Cardiac muscle cell (in vitro differentiated cells and primary cell): ENCODE measurements around the gene CBFA2T3. TPM values are rescaled to one million over a fixed set of nuclear protein-coding genes. Genes with fewer than 3 reads are reported as not detected.

Experiments
- DNase-seq, 2 donors: peaks; one replicate each; pipeline versions ENCODE4 v3.0.0 to v3.0.0-alpha.2; 2010 to 2017; ENCODE audit warnings: low read depth in 1 of 2, low spot score in 1 of 2
- H3K27ac ChIP-seq: fragments of 200-600 bp; sonication (generic); 2 replicates; pipeline ENCODE4 v1.5.1; 2016
- H3K27me3 ChIP-seq: fragments of 200-600 bp; sonication (generic); 2 replicates; pipeline ENCODE4 v1.6.0; 2016; ENCODE audit warnings: control low read depth
- H3K36me3 ChIP-seq: fragments of 200-600 bp; sonication (generic); 2 replicates; pipeline ENCODE4 v1.5.1; 2016; ENCODE audit warnings: control low read depth
- H3K4me1 ChIP-seq: fragments of 200-600 bp; sonication (generic); 2 replicates; pipeline ENCODE4 v1.8.1; 2017; ENCODE audit warnings: low read depth, mild to moderate bottlenecking, mixed run types
- H3K4me3 ChIP-seq: fragments of 200-600 bp; sonication (generic); 2 replicates; pipeline ENCODE4 v1.5.1; 2016; ENCODE audit warnings: mild to moderate bottlenecking
- H3K9me3 ChIP-seq: fragments of 200-600 bp; sonication (generic); 2 replicates; pipeline ENCODE4 v1.5.1; 2017; ENCODE audit warnings: low read depth, mild to moderate bottlenecking, control low read depth
- polyA plus RNA-seq: library from polyadenylated mRNA; unstranded; fragments of >200 nt; fragmentation: Nextera tagmentation; extraction: Ambion mirVana; gene quantifications from 2 replicates; pipeline ENCODE4 v1.2.1, GENCODE V29; 2016
- total RNA-seq: library from RNA; depleted of rRNA; stranded (reverse); fragments of >200 nt; gene quantifications from 2 replicates; pipeline ENCODE4 v1.2.3, GENCODE V29; 2016
- TF ChIP-seq, protein P1 (sequence below): IDR thresholded peaks from 2 replicates; pipeline ENCODE4 v1.5.1; 2012; ENCODE audit warnings: low read depth, mild to moderate bottlenecking, low read length

The CBFA2T3 gene
- total and polyA plus RNA-seq, 2 experiments from 2014 or later: 0.69 to 1.5 TPM

- Histone ChIP-seq H3K27me3 (no peaks in the 10 kb centered on the region), H3K9me3 (no peaks in the 10 kb centered on the region), H3K4me3 (no peak overlapping the region), H3K4me1 (peaks cover 6% of the 10 kb centered on the region), H3K27ac (no peak overlapping the region), H3K36me3 (no peaks in the 10 kb centered on the region)
- TF ChIP-seq, protein P1, sequence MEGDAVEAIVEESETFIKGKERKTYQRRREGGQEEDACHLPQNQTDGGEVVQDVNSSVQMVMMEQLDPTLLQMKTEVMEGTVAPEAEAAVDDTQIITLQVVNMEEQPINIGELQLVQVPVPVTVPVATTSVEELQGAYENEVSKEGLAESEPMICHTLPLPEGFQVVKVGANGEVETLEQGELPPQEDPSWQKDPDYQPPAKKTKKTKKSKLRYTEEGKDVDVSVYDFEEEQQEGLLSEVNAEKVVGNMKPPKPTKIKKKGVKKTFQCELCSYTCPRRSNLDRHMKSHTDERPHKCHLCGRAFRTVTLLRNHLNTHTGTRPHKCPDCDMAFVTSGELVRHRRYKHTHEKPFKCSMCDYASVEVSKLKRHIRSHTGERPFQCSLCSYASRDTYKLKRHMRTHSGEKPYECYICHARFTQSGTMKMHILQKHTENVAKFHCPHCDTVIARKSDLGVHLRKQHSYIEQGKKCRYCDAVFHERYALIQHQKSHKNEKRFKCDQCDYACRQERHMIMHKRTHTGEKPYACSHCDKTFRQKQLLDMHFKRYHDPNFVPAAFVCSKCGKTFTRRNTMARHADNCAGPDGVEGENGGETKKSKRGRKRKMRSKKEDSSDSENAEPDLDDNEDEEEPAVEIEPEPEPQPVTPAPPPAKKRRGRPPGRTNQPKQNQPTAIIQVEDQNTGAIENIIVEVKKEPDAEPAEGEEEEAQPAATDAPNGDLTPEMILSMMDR: no peak
- DNase-seq: no peak
Measured at GRCh38 chr16:88867581-88868246, 109.3 kb downstream of the CBFA2T3 start.

GRCh38 chr16:88866151-88866920 is 110.7 kb downstream of the CBFA2T3 start, which contains the start of gene PABPN1L:
Gene PABPN1L (minus strand): TSS chr16:88866660. CDS start chr16:88866606, 54 bp downstream.
- DNase-seq: no peak
- Histone ChIP-seq H3K27me3 (no peaks in the 10 kb centered on the region), H3K36me3 (no peaks in the 10 kb centered on the region), H3K9me3 (no peaks in the 10 kb centered on the region), H3K4me3 (no peak within 1 kb of the TSS), H3K27ac (no peak within 1 kb of the TSS), H3K4me1 (peaks cover 5% of the 10 kb centered on the region)
- TF ChIP-seq, protein P1: no peak

GRCh38 chr16:88865742-88866141 is 111.3 kb downstream of the CBFA2T3 start:
- no peak for DNase-seq
- Histone ChIP-seq H3K27ac (no peak overlapping the region), H3K4me3 (no peak overlapping the region), H3K4me1 (no peaks in the 10 kb centered on the region), H3K9me3 (no peaks in the 10 kb centered on the region), H3K27me3 (no peaks in the 10 kb centered on the region), H3K36me3 (no peaks in the 10 kb centered on the region)
- TF ChIP-seq, protein P1: no peak

DNA sequence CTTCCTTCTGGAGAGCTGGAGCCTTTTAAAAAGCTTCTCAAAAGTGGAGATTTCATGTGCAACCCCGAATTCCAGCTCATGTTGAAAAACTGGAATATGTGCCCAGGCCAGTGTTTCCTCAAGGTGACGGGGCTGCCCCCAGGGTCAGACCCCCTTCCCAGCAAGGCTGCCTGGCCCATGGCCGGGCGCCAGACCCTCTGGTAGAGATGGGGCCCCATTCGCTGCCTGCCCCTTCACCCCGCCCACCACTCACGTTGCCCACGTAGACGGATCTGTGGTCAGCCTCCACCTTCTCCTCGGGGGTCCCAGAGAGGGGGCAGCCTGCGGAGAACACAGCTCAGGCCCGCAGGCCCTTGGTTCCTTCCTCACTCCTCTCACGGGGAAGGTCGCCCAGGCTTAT is 111.7 kb downstream of the CBFA2T3 start:
- Histone ChIP-seq H3K27ac (no peak overlapping the region), H3K4me3 (no peak overlapping the region), H3K36me3 (no peaks in the 10 kb centered on the region), H3K4me1 (no peaks in the 10 kb centered on the region), H3K9me3 (no peaks in the 10 kb centered on the region), H3K27me3 (no peaks in the 10 kb centered on the region)
- DNase-seq: no peak
- TF ChIP-seq, protein P1: no peak

- TF ChIP-seq, protein P1: no peak
- no peaks in the 10 kb centered on the region for H3K27me3 ChIP-seq
- DNase-seq: no peak
- peaks cover 1% of the 10 kb centered on the region for H3K36me3 ChIP-seq
- H3K4me1 ChIP-seq: no peaks in the 10 kb centered on the region
- no peak overlapping the region for H3K4me3 ChIP-seq
- no peak overlapping the region for H3K27ac ChIP-seq
- H3K9me3 ChIP-seq: no peaks in the 10 kb centered on the region
Measured at GRCh38 chr16:88864521-88864920, 112.5 kb downstream of the CBFA2T3 start.
